ENCODE measurements around the gene ADCY3.

GRCh38 chr2:24839729-24840128, 80.3 kb downstream of the ADCY3 start:
- TF ChIP-seq CTCF (IDR thresholded peaks at IDR 0.05) (no peak), POLR2A (IDR thresholded peaks at IDR 0.05) (no peak)
